HG03575 (cell line): ENCODE results near the gene GRIA3.

Source experiments
- ATAC-seq: cut with Tn5 transposase; IDR thresholded peaks from one replicate; pipeline ENCODE4 v1.9.1; 2021; ENCODE audit not compliant: unreplicated experiment, insufficient number of reproducible peaks, low FRiP score; ENCODE audit errors: extremely low read depth

The GRIA3 gene

GRCh38 chrX:123189338-123189737, 5.3 kb downstream of the GRIA3 start:
- ATAC-seq = no peak

DNA sequence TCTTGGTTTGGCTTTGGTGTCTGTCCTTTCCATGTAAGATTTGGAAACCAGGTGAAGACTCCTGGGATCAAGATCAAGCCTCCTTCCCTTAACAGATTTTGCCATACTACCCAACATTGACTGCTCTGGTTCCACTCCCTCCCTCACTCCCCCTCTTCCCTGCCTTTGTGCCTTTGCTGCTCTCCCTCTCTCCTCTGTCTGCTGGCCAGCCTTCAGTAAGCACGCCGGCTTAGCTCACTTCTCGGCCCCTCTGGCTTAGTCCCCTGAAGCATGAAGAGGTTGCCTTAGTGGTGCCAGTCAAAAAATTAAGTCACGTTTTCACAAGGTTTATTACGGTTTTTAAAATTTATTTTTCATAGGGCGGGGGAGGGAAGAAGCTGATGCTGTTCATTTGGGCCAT, 6.0 kb downstream of the GRIA3 start:
- ATAC-seq = no peak

DNA sequence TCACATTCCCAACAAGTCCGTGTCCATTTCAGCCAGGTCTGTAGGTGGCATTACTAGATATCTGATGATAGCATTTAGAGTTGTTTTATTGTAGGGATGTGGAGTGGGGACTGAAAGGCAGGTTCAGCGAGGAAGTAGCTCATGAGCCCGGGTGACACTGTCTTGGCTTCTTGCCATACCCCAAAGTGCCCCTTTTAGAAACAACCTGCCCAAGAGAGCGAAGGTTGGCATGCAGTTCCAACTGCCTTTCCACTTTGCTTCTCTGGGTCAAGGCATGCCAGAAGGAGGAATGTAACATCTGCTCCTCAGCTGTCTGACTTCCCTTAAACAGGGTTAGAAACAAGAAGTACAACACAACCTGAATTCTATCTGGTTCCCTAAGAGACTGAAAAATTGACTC, 9.0 kb downstream of the GRIA3 start:
- ATAC-seq = no peak

GRCh38 chrX:123199338-123199737, 15.3 kb downstream of the GRIA3 start:
- ATAC-seq = no peak

DNA sequence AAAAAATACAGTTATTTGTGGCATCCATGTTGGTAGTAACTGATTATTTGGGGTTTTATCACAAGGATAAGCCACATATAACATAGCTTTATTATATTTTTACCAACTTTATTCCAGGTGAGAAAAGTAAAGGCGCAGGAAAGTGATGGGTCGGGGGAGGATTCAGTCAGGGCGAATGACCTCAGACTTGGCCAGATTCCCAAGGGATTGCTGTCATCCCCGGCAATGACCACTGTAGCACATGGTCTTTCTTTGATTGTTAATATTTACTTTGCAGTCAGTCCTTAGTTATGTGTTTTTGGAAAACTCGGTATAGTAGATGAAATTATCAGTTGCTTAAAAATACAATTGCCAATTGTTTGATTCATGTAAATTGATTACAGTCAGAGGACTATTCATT, 17.6 kb downstream of the GRIA3 start:
- no peak for ATAC-seq

DNA sequence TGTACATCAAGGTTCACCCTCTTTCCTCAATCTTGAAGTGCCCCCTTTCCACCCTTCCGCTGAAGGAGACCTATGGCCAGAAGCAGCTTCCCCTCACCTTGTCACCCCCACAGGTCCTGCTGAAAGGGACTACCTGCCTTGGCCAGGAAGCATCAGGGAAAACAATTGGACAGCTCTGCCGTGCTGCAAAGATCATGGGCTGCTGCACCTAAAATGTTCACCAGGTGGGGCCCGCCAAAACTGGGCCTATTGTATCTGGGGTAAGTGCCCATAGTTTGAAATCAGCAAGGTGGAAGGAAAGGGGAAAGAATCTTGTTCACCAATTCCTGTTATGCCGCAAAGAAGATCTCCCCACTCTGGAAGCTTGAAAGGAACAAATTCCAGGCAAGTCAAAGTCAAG, 18.4 kb downstream of the GRIA3 start:
- no peak for ATAC-seq

DNA sequence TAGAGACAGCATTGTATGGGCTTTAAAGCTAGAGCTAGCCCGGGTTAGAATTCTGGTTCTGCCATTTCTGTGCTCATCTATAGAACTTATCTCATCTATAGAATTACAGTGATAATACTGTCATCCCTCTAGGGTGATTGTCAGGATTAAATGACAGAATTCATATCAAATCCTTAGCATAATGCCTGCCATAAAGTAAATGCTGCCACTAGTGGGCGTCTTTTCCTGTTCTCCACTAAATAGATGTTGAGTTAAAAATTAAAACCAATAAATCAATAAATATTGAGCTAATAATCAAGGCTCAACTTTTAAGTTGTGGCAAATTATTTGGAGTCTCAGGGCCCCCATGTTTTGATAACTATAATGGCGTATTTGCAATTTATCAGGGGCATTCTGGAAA, 19.7 kb downstream of the GRIA3 start:
- no peak for ATAC-seq

GRCh38 chrX:123206176-123206575, 22.1 kb downstream of the GRIA3 start:
- no peak for ATAC-seq

GRCh38 chrX:123210252-123210651, 26.2 kb downstream of the GRIA3 start:
- ATAC-seq = no peak

DNA sequence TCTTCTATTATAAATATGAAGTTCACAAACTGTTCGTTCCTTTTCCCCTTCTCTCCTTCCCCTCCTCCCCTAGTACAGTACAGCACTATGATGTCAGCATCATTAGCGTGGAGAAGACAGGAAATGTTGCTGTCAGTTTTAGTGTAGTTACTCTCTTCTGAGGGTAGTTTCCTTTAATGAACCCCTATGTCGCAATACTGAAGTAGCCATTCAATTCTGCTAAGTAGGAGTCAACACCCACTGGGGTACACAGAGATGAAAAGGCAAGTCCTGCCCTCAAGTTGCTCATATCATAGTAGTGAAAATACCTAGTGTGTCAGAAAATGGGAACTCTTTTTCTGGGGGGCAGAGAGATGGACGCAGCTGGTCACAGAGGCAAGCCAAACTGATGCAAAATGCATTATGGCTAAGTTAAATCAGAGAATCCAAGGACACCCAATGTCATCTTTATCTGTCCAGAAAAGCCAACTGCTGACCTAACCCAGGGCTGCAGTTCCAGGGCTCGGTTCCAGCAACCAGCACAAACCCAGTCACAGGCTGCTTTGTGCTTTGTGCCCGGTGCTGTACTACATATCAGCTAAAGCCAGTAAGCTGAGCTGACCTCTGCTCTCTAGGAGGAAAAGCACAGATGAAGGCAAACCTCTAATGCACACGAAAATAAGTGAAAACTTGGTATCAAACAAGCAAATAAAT, 31.5 kb downstream of the GRIA3 start:
- ATAC-seq = no peak

DNA sequence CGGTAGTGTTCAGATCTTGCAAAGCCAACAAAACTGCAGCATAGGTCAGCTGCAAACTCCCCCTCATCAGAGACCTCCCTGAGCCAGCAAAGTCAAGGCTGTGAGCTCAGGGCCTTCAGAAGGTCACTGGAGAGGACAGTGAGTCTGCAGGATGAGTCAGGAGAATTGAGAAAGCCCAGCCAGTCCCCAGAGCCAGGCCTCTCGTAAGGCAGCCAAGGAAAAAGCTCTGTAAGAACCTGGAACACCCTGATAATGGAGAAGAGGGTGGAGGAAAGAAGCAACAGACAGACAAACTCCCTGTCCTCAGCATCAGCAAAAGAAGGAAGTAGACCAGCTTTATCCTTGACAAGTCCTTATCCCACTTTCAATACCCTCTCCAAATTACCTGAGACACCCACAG, 33.0 kb downstream of the GRIA3 start:
- ATAC-seq = no peak

GRCh38 chrX:123217728-123218127, 33.6 kb downstream of the GRIA3 start:
- no peak for ATAC-seq

DNA sequence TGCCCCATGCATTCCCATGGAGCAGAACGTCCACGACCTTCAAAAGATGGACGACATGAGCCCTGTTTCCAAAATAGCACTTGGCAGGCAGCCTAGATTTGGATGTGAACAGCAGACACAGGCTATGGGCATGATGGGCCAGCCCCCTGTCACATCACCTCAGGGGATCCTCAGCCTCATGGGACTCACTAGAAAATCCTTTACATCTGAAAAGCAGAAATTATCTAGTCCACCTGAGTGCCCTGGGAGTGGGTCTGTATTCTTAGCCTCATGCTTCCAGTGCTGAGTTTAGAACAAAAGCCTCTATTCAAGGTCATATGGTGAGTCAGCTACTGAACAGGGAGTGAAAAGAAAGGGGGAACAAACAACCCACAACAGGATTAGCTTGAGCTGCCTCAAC, 35.8 kb downstream of the GRIA3 start:
- no peak for ATAC-seq

GRCh38 chrX:123222920-123223319, 38.8 kb downstream of the GRIA3 start:
- ATAC-seq = no peak

DNA sequence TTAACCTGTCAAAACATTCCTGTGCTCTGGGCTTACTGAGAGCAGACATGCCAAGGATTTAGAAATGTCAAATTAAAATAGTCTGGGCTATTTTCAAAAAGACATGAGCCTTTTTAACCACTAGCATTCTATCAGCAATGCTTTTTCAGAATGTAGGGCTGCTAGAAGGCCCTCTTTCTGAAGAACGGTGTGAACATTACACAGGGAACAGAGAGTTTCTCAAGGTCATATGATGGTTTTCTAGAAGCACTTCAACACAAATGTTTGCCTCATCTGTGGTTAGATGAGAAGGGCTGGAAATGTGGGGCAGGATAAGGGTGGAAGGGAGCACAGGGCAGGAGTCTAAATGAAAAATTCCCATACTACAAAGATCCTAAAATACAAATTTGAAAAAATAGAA, 39.3 kb downstream of the GRIA3 start:
- ATAC-seq = no peak

DNA sequence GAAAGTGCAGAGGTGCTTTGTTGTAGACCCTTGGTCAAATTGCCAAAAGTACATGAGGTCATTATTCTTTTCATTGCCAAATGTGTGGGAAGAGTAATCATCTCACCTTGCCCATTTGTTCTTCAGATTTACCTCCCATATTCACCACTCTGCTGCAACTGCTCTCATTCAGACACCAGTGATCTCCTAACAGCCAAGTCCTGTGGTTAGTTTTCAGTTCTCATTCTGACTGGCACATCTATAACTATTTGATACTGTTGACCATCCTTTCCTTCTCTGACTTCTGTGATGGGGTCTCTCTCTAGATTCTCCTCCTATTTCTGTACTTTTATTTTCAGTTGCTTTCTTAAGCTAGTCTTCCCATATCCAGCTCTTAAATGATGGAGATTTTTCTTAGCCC, 39.8 kb downstream of the GRIA3 start:
- ATAC-seq = peak; percentile 91

- no peak for ATAC-seq
Measured at GRCh38 chrX:123230798-123231197, 46.7 kb downstream of the GRIA3 start.

GRCh38 chrX:123236859-123237258, 52.8 kb downstream of the GRIA3 start:
- no peak for ATAC-seq

- no peak for ATAC-seq
Measured at GRCh38 chrX:123237271-123237670, 53.2 kb downstream of the GRIA3 start.

DNA sequence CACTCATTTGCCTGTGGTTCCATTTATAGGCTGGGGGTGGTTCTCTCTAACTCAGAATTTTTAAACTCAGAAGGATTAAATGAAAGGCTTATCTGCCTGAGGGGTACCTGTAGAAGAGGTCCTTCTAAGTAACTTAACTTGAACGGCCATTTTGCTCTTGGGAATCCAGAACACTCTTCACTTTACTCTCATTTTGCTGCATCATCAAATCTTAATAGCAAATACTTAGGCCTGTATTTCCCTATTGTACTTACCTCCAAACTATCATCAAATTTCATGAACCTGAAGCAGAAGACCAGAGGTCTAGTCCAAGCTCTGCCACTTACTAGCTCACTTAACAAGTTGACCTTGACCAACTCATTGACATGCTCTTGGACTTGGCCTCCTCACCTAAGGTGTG, 70.4 kb downstream of the GRIA3 start:
- ATAC-seq = no peak

DNA sequence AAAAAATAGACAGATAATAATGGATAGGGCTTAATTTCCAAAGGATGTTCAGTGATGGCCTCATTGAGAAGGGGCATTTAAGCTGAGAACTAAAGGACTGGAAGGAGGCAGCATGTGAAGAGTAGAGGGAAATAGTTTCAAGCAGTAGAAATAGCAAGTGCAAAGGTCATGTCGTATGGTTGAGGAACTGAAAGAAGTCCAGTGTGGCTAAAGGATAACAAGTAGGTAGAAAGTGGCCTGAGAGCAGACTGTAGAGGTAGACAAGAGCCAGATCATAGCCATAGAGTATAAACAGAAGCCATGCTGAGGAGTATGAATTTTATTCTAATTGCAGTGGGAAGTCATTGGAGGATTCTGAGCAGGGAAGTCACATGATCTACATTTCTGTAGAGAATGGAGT, 72.3 kb downstream of the GRIA3 start:
- no peak for ATAC-seq
